Stimulated activated CD8-positive, alpha-beta memory T cell treated with anti-CD3 and anti-CD28 coated beads, Interleukin-12 subunit alpha, Interleukin-12 subunit beta, amount 100 ng/mL, for 1 hour (primary cell): ENCODE measurements around the gene NELFB.

Source experiments
- DNase-seq: peaks from one replicate; pipeline ENCODE4 v3.0.0-alpha.2; 2020; ENCODE audit warnings: low read depth

Gene NELFB

DNA sequence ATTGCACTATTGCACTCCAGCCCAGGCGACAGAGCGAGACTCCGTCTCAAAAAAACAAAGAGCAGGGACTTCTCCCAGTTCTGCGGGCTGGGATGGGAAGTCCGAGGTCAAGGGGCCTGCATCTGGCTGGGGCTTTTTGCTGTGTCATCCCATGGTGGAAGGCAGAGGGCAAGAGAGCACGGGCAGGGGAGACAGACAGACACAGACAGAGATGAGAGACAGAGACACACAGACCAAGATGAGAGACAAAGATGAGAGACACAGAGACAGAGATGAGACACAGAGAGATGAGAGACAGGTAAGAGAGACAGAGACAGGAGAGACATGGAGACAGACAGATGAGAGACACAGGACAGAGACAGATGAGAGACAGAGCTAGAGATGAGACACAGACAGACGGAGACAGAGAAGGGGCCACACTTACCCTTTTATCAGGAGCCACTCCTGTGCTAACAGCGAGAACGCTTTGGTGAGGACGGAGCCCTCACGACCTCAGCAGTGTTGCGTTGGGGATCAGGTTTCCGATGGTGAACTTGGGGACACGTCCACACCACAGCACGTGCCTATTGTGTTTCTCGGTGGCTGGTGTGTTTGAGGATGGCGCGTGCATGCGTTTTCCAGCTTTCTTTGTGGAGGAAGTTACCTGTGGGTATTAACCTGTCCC, 13.5 kb downstream of the NELFB start:
- no peak for DNase-seq

DNA sequence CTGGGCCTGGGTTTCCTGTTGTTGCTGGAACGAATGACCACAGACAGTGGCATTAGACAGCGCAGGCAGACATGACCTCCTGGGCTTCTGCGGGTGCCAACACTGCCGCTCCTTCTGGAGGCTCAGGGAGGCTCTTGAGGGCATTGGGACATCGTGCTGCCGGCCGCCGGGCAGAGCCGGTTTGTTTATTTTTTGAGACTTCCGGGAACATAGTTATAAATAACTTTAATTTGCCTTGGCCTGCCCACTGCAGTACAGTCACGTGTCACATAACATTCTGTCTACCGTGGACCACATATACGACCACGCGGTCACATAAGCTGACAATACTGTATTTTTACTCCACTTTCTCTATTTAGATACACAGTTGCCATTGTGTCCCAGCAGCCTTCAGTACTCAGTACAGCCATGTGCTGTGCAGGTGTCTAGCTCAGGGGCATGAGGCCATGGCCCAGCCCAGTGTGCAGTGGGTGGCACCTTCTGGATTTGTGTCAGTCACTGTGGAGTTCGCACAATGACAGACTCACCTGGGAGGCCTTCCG, 14.2 kb downstream of the NELFB start:
- no peak for DNase-seq

GRCh38 chr9:137270929-137271695, 16.0 kb downstream of the NELFB start:
- DNase-seq, result no peak

GRCh38 chr9:137271696-137272076, 16.6 kb downstream of the NELFB start:
- DNase-seq, result no peak

DNA sequence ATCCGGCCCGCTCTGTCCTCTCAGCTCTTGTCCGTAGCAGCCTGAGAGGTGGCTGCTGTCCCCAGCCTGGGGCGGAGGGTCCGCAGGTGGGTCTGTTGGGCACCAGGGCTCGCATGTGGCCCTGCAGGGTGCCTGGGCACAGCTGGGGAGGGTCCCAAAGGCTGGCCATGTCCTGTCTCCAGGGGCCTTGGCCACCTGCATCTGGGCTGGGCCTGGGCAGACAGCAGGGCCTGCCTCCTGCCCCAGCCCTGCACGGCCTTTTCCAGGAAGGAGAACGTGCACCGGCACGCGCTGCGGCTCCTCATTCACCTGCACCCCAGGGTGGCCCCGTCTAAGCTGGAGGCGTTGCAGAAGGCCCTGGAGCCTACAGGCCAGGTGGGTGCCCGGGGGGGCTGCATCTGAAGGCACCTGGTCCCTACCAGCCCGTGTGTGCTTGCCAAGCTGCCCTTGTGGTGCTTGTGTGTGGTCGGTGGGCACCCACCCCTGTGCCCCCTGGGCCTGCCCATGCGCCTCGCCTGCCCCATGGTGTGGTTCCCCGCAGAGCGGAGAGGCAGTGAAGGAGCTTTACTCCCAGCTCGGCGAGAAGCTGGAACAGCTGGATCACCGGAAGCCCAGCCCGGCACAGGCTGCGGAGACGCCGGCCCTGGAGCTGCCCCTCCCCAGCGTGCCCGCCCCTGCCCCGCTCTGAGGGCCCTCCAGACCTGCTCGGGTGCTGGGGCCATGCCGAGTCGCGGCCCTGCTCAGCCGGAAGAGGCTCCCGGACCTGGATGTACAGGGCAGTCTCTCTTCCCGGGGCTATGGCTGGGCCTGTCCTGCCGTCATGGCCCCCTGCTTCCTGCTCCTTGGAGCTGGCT, 17.3 kb downstream of the NELFB start:
- no peak for DNase-seq

- no peak for DNase-seq
These were observed 18.0 kb downstream of the NELFB start for GRCh38 chr9:137273095-137273490.

DNA sequence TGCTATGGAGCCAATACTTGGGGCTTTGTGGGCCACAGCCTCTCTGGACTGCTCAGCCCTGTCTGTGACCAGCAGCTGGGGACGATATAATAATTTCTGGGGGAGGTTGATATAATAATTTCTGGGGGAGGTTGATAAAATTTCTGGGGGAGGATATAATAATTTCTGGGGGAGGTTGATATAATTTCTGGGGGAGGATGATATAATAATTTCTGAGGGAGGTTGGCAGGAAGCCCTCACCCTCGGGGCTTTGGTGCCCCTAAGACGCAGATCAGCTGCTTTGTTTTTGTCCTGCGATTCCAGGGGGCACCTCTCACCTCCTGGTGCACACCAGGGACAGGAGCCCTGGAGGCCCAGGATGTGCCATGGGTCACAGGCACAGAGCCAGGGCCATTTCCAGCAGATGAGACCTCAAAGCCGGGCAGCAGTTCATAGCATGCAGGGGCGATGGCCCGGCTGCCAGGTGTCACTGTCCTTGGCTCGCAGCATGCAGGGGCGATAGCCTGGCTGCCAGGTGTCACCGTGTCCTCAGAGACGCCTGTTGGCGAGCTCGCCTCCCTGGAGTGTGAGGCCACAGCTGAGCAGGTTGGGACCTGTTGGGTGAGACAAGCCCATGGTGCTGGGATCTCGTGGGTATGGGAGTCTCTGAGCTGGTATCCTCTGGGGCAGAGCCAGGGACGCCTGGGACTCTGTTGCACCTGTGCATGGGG, 18.6 kb downstream of the NELFB start:
- no peak for DNase-seq

DNA sequence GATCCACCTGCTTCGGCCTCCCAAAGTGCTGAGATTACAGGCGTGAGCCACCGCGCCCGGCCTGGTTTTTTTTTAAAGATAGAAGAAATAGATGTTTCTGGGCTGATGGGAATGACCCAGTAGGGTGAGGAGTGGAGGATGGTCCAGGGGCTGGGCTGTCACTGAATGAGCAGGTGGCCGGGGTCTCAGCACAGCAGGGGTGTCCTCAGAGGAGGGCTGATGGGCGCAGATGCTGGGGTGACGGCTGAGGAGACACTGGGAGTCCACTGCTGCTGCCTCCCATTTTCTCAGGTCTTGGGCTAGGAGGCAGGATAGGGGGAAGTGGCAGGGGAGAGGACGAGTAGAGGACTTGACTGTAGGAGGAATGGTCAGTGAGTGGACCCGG, 20.1 kb downstream of the NELFB start:
- no peak for DNase-seq

DNA sequence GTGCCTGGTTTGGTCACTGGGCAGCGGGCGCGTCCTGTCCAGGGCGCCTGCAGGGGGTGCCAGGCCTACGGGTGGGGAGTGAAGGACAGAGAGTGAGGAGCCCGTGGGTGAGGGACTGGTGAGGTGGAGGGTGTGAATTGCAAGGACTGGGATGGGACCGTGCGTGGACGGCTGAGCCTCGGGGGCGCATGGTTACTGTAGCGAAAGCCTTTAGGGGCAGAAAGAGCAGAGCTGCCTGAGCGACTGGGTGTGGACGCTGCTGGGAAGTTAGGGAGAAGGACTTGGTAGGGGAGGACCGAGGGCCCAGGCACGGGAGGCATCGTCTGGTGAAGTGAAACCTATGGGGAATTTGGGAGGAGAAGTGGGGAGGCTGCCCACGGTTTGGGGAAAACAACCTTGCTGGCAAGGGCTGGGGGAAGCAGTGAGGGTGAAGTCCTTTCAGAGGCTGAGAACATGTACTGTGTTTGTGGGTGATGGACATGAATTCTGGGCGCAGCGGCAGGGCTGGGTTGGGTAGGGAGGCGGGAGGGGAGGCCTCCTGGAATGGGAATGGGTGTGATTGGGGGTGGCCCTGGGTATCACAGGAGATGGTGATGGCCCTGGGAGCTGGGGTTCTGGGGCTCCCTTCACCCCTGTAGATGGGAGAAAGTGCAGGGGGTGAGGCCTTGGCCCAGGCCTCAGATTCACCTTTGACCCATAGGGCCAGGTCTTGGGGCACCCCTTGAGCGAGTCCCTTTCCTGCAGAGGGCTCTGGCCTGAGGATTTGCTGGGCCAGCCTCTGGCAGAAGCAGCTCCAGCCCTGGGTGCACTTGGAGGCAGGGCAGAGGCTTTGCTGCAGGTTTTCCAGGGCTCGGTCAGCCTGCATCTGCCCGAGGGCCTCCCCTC, 20.7 kb downstream of the NELFB start:
- no peak for DNase-seq

DNA sequence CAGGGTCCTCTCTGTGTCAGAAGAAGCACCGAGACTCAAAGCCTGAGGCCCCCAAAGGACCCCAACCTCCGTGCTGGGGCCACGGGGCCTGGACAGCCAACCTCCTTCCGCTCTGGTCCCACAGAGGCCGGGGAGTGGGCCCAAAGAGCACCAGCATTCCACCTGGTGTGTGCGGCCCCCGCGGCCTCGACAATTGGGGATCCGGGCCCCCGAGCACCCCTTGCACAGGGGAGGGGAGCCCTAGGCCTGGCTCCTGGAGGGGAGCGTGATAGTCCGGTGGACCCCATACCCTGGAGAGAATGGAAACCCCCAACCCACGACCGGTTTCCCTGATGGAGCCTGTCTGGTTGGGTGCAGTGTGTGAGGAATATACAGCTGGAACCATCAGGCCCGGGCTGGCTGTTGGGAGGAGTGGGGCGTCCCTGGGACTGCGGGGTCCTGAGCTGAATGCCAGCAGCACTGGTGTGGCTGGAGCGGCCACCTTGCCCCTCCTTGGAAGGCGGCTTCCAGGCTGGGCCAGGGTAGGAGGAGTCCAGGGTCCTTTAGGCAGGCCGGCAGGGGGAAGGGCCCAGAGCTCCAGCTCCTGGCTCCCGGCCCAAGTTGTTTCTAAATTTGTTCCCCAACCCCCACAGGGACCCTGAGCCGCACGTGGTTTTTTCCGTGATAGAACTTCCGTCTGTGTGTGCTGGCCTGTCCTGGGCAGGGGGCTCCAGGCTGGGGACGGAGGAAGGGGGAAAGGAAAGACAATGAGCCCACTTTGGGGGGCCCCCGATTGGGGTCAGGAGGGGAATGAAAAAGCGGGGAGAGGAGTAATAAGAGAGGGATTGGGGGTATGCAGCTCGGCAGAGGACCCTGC, 21.6 kb downstream of the NELFB start:
- DNase-seq, result no peak

GRCh38 chr9:137277329-137278041, 22.4 kb downstream of the NELFB start, which contains the start of gene TOR4A:
TSS of gene TOR4A (plus strand) at chr9:137277726. CDS start at chr9:137278690, 964 bp downstream.
- no peak for DNase-seq

DNA sequence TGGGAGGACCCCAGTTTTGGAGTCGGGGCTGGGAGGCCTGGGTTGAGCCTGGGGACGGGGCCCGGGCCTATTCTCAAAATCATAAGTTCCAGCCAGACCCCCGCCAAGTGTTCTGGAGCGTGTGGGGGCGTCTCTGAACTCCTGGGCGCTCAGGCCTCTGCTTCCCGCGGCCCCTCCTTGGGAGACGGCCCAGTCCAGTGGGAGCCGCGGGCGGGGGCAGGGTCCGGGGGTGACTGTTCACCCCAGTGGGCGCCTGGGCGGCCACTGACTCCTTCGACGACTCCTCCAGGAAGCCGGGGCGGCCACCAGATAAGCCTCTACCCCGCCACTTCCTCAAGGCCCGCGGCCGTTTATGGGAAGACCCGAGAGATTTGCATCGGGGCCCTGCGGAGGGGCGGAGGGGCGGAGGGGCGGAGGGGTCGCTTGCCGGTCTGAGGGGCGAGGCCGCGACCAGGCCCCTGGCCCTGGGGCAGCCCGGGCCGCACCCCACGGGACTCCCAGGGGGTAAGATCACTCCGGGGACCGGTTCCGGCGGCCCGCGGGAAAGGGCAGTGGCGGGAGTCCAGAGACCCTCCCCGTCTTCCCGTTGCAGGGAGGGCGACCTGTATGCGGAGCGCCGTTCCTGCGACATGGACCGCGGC, 23.1 kb downstream of the NELFB start:
- no peak for DNase-seq

- DNase-seq, result no peak
These were observed 23.9 kb downstream of the NELFB start for GRCh38 chr9:137278721-137279711.

GRCh38 chr9:137279741-137280473, 24.8 kb downstream of the NELFB start:
- no peak for DNase-seq

DNA sequence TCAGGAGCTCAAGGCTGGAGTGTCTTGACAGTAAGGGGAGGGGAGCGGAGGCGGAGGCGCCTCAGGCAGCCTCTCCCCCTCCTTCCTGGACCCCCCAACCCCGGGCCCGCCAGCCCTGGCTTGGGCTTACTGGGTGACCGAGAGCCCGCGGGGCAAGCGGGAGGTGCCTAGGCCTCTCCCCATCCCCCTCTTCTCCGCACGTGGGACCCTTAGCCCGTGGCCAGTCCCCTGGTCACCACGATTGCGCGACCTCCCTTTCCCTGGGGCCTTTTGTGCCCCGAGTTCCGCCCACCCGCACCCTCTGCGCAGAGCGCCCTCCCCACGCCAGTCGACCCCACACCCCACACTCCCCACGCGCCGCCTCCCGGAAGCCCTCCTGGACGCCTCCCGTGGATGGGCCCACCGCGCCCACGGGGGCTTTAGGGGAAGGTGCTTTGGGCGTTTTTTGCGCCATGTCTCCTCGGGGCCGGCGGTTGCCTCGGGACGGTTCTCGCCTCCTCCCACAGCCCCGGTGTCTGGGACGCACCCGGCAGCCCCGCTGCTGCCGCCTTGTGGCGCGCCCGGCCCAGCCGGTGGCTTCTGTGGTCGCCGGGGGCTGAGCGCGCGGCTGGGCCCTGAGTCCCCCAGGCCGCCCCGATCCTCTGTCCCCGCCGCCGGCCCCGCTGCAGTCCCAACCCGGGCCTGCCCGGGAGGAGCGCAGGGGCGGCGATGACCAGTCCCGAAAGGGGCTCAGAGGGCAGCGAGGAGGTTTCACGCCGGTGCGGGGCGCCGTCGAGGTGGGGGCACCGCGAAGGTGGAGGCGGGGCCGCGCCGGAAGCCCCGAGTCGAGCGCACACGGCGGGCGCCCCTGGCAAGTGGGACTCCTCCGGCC, 25.6 kb downstream of the NELFB start:
- DNase-seq, result no peak
